Osteoblast (primary cell): ENCODE measurements around the gene PPWD1. TPM values are rescaled to one million over a fixed set of nuclear protein-coding genes. Genes with fewer than 3 reads are reported as not detected.
"Not testable (repeated sequence)": the region's sequence is repeated elsewhere in the genome, so short reads cannot be mapped to it uniquely, and the experiment has no call there.

Experiments used
- DNase-seq: peaks from one replicate; pipeline ENCODE4 v3.0.0; 2011; ENCODE audit warnings: low spot score, mixed read lengths; ENCODE audit not compliant: insufficient read length; ENCODE audit errors: missing footprints
- H2AFZ ChIP-seq: 2 replicates; pipeline ENCODE4 v1.6.0; 2011; ENCODE audit warnings: mild to moderate bottlenecking, low read length
- H3K27ac ChIP-seq: 2 replicates; pipeline ENCODE4 v1.5.1; 2011; ENCODE audit warnings: mild to moderate bottlenecking, low read depth, low read length, moderate library complexity
- H3K27me3 ChIP-seq: 2 replicates; pipeline ENCODE4 v1.6.0; 2012; ENCODE audit warnings: mild to moderate bottlenecking, control low read depth, inconsistent platforms, low read length, moderate library complexity; ENCODE audit not compliant: insufficient read depth
- H3K36me3 ChIP-seq: 2 replicates; pipeline ENCODE4 v1.5.1; 2011; ENCODE audit warnings: mild to moderate bottlenecking, low read length, control low read depth, moderate library complexity; ENCODE audit not compliant: insufficient read depth
- H3K4me1 ChIP-seq: 2 replicates; pipeline ENCODE4 v1.5.1; 2011; ENCODE audit warnings: mild to moderate bottlenecking, low read length, control low read depth, moderate library complexity; ENCODE audit not compliant: insufficient read depth
- H3K4me2 ChIP-seq: 2 replicates; pipeline ENCODE4 v1.6.0; 2011; ENCODE audit warnings: mild to moderate bottlenecking, low read length; ENCODE audit not compliant: insufficient read depth
- H3K4me3 ChIP-seq: fragments of 200-600 bp; sonication (generic); 3 replicates; pipeline ENCODE4 v1.5.1; 2012; ENCODE audit warnings: mild to moderate bottlenecking, low read length, inconsistent platforms; ENCODE audit not compliant: insufficient read depth
- H3K79me2 ChIP-seq: 2 replicates; pipeline ENCODE4 v1.6.0; 2012; ENCODE audit warnings: mild to moderate bottlenecking, low read length, control low read depth, inconsistent platforms; ENCODE audit not compliant: insufficient read depth
- H3K9me3 ChIP-seq: 2 replicates; pipeline ENCODE4 v1.5.1; 2011; ENCODE audit warnings: low read depth, low read length, control low read depth
- H4K20me1 ChIP-seq: 2 replicates; pipeline ENCODE4 v1.6.0; 2012; ENCODE audit warnings: mild to moderate bottlenecking, low read length, control low read depth; ENCODE audit not compliant: insufficient read depth
- CTCF ChIP-seq: IDR thresholded peaks from 2 replicates; pipeline ENCODE4 v1.5.1; 2011; ENCODE audit warnings: mild to moderate bottlenecking, low read depth, low read length, moderate library complexity; ENCODE audit errors: extremely low read depth
- total RNA-seq: library from RNA; depleted of rRNA; stranded (reverse); fragments of >200 nt; gene quantifications from 2 replicates; pipeline ENCODE4 v1.2.3, GENCODE V29; 2012

The PPWD1 gene
- total RNA-seq, 1 donor, result 35.8 TPM

GRCh38 chr5:65588694-65589093, 25.6 kb downstream of the PPWD1 start:
- H3K36me3 ChIP-seq, result peaks cover 61% of the 10 kb centered on the region
- no peak overlapping the region for H2AFZ ChIP-seq
- H3K27me3 ChIP-seq, result no peaks in the 10 kb centered on the region
- DNase-seq, result no peak
- peaks cover 4% of the 10 kb centered on the region for H3K4me1 ChIP-seq
- no peak overlapping the region for H3K4me3 ChIP-seq
- peak; percentile 33 for TF ChIP-seq CTCF
- no peaks in the 10 kb centered on the region for H3K9me3 ChIP-seq
- no peaks in the 10 kb centered on the region for H3K79me2 ChIP-seq
- H4K20me1 ChIP-seq, result no peaks in the 10 kb centered on the region
- H3K27ac ChIP-seq, result no peak overlapping the region
- no peak overlapping the region for H3K4me2 ChIP-seq

- H3K4me2 ChIP-seq, H3K9me3 ChIP-seq, H3K27ac ChIP-seq, H3K27me3 ChIP-seq, DNase-seq, H3K79me2 ChIP-seq, H3K4me3 ChIP-seq, H4K20me1 ChIP-seq, H3K4me1 ChIP-seq, H2AFZ ChIP-seq: not testable (repeated sequence)
- H3K36me3 ChIP-seq, result peaks cover 59% of the 10 kb centered on the region
Measured at GRCh38 chr5:65601761-65602160, 38.7 kb downstream of the PPWD1 start.

- H3K27me3 ChIP-seq, result no peaks in the 10 kb centered on the region
- H3K79me2 ChIP-seq, result peaks cover 13% of the 10 kb centered on the region
- H3K9me3 ChIP-seq, result no peaks in the 10 kb centered on the region
- no peaks in the 10 kb centered on the region for H3K4me1 ChIP-seq
- no peak for DNase-seq
- no peak for TF ChIP-seq CTCF
- H3K36me3 ChIP-seq, result peaks cover 62% of the 10 kb centered on the region
- peaks cover 3% of the 10 kb centered on the region for H4K20me1 ChIP-seq
- no peak overlapping the region for H3K27ac ChIP-seq
- no peak overlapping the region for H3K4me3 ChIP-seq
- no peak overlapping the region for H2AFZ ChIP-seq
- no peak overlapping the region for H3K4me2 ChIP-seq
Measured at GRCh38 chr5:65611524-65611923, 48.4 kb downstream of the PPWD1 start.

GRCh38 chr5:65612298-65612907, 49.3 kb downstream of the PPWD1 start:
- no peak overlapping the region for H2AFZ ChIP-seq
- peaks cover 53% of the 10 kb centered on the region for H3K36me3 ChIP-seq
- DNase-seq, result no peak
- no peak overlapping the region for H3K4me3 ChIP-seq
- no peaks in the 10 kb centered on the region for H3K4me1 ChIP-seq
- no peaks in the 10 kb centered on the region for H3K9me3 ChIP-seq
- H3K4me2 ChIP-seq, result no peak overlapping the region
- peaks cover 3% of the 10 kb centered on the region for H4K20me1 ChIP-seq
- no peak for TF ChIP-seq CTCF
- H3K27ac ChIP-seq, result no peak overlapping the region
- no peaks in the 10 kb centered on the region for H3K27me3 ChIP-seq
- peaks cover 20% of the 10 kb centered on the region for H3K79me2 ChIP-seq
